Endodermal cell (in vitro differentiated cells): ENCODE results near the gene GRM8. TPM values are rescaled to one million over a fixed set of nuclear protein-coding genes. Genes with fewer than 3 reads are reported as not detected.

ENCODE experiments used
- DNase-seq: peaks from one replicate; pipeline ENCODE4 v3.0.0-alpha.2; 2017
- H3K27ac ChIP-seq: 2 replicates; pipeline ENCODE4 v1.5.1; 2013; ENCODE audit warnings: mild to moderate bottlenecking, low read depth, low read length, moderate library complexity
- H3K27me3 ChIP-seq: 2 replicates; pipeline ENCODE4 v1.6.1; 2013; ENCODE audit warnings: mild to moderate bottlenecking, low read length, moderate library complexity; ENCODE audit not compliant: insufficient read depth, control insufficient read depth, poor library complexity, severe bottlenecking
- H3K36me3 ChIP-seq: 2 replicates; pipeline ENCODE4 v1.7.0; 2013; ENCODE audit warnings: mild to moderate bottlenecking, low read length, moderate library complexity; ENCODE audit not compliant: control insufficient read depth, insufficient read depth
- H3K4me1 ChIP-seq: one replicate; pipeline ENCODE4 v1.7.0; 2013; ENCODE audit warnings: low read length; ENCODE audit not compliant: control insufficient read depth, insufficient read depth
- H3K4me3 ChIP-seq: 2 replicates; pipeline ENCODE4 v1.5.1; 2013; ENCODE audit warnings: mild to moderate bottlenecking, low read length, moderate library complexity
- H3K9ac ChIP-seq: 2 replicates; pipeline ENCODE4 v1.6.1; 2013; ENCODE audit warnings: mild to moderate bottlenecking, low read length, moderate library complexity; ENCODE audit not compliant: poor library complexity, severe bottlenecking; ENCODE audit errors: extremely low read depth
- H3K9me3 ChIP-seq: 2 replicates; pipeline ENCODE4 v1.6.1; 2013; ENCODE audit warnings: mild to moderate bottlenecking, low read length, moderate library complexity; ENCODE audit not compliant: control insufficient read depth
- H3K27ac Mint-ChIP-seq: 2 replicates; pipeline ENCODE4 v1.8.0; 2020; ENCODE audit warnings: mixed read lengths
- H3K27me3 Mint-ChIP-seq: 2 replicates; pipeline ENCODE4 v1.8.0; 2021; ENCODE audit warnings: mild to moderate bottlenecking, mixed read lengths; ENCODE audit not compliant: insufficient read depth
- H3K36me3 Mint-ChIP-seq: 2 replicates; pipeline ENCODE4 v1.8.0; 2020; ENCODE audit warnings: low read depth, mixed read lengths
- H3K4me1 Mint-ChIP-seq: 2 replicates; pipeline ENCODE4 v1.8.0; 2020; ENCODE audit warnings: mixed read lengths
- H3K4me3 Mint-ChIP-seq: 2 replicates; pipeline ENCODE4 v1.8.0; 2020; ENCODE audit warnings: mild to moderate bottlenecking, moderate library complexity, mixed read lengths
- H3K9me3 Mint-ChIP-seq: 2 replicates; pipeline ENCODE4 v1.8.0; 2020; ENCODE audit warnings: mild to moderate bottlenecking, mixed read lengths
- CTCF ChIP-seq: fragments of 200-600 bp; sonication (generic); conservative IDR thresholded peaks from 2 replicates; pipeline ENCODE4 v1.5.0; 2021; ENCODE audit warnings: antibody characterized with exemption, mild to moderate bottlenecking
- WGBS, 2 experiments: methylation state at CpG; one replicate each; pipeline versions ENCODE4 v1.1.5 to v1.1.7; 2013; ENCODE audit warnings: missing lambda C conversion rate in 2 of 2, mixed read lengths in 1 of 2; ENCODE audit not compliant: insufficient coverage in 1 of 2, insufficient read length in 1 of 2; 5-methylcytosine and 5-hydroxymethylcytosine counted together
- total RNA-seq, 2 donors: library from RNA; stranded (reverse); fragmentation: NEBNext Ultra II Directional in 1 of 2; extraction: Animal tissue kit (Norgen Biotek cat#: 25700) in 1 of 2; gene quantifications; 2 replicates in 1 of 2; 3 replicates in 1 of 2; pipeline ENCODE4 v1.2.1, GENCODE V29; 2021

The GRM8 gene
- total RNA-seq, 2 donors from 2014 or later, result 0.93 to 2.0 TPM

DNA sequence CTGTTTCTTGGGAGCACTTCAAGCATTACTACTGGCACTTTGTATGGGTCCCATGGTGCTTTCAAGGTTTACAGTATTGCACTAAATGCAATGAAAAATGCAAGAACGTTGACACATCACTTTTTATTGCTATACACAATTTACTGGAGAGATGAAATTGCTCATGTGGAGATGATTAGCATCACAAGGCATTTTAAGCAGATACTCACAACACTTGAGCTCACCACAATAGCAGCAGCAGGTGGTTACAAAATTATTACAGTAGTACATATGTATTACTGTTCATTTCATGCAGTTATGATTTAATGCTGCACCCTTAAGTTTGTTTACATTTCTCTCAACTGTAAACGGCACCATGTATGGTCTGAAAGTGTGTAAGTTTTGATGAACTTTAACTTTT, 537.7 kb downstream of the GRM8 start:
- H3K27ac Mint-ChIP-seq, result no peak overlapping the region
- WGBS, 2 experiments, result 86% methylated on average over 2 of the region's 2 CpGs; no CpG with 5 or more reads in 1 of the 2 experiments
- H3K9me3 Mint-ChIP-seq, result no peaks in the 10 kb centered on the region
- no peaks in the 10 kb centered on the region for H3K4me1 ChIP-seq
- H3K4me3 ChIP-seq, result no peak overlapping the region
- H3K27ac ChIP-seq, result no peak overlapping the region
- TF ChIP-seq CTCF, result no peak
- H3K36me3 Mint-ChIP-seq, result no peaks in the 10 kb centered on the region
- H3K27me3 ChIP-seq, result no peaks in the 10 kb centered on the region
- peaks cover 12% of the 10 kb centered on the region for H3K9me3 ChIP-seq
- no peaks in the 10 kb centered on the region for H3K27me3 Mint-ChIP-seq
- H3K36me3 ChIP-seq, result no peaks in the 10 kb centered on the region
- no peak overlapping the region for H3K9ac ChIP-seq
- H3K4me1 Mint-ChIP-seq, result no peaks in the 10 kb centered on the region
- DNase-seq, result no peak
- no peak overlapping the region for H3K4me3 Mint-ChIP-seq

DNA sequence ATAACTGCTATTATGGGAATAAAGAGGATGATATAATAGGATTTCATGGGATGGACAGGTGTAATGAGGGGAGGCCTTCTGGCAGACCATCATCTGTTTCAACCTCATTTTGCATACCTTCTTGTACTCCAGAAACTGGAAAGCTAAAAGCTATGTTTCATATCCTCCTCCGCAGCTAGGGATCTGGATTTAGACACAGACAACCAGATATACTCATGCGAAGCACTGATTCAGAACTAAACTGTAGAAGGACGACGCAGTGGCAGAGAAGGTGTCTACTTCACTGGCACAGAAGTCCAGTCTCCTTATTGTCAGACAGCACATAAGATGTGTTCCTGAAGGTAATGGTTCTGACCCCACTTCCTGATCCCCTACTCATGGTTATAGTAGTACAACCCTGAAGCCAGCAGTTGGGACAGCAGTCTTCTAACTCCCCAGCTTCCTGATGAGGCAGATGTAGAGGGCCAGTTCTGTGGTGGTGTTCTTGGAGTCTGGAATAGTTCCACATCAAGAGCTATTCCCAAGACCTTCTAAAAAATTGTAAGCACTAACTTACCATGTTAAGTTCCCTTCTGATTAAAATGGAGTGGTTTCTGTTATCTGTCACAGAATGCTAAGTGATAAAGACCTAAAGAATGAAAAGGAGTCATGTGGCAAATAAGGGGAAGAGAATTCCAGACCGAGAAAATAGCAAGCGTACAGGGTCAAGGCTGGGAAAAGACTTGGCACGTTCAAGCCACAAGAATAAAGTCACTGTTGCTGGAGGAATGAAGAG, 550.3 kb downstream of the GRM8 start:
- no peaks in the 10 kb centered on the region for H3K27me3 Mint-ChIP-seq
- DNase-seq, result no peak
- no peaks in the 10 kb centered on the region for H3K27me3 ChIP-seq
- no peak overlapping the region for H3K9ac ChIP-seq
- H3K9me3 ChIP-seq, result peaks cover 5% of the 10 kb centered on the region
- H3K36me3 ChIP-seq, result no peaks in the 10 kb centered on the region
- H3K27ac Mint-ChIP-seq, result peak overlapping the region; percentile 42
- no peaks in the 10 kb centered on the region for H3K36me3 Mint-ChIP-seq
- no peak overlapping the region for H3K4me3 Mint-ChIP-seq
- peaks cover 8% of the 10 kb centered on the region for H3K4me1 Mint-ChIP-seq
- no peak overlapping the region for H3K4me3 ChIP-seq
- no peak overlapping the region for H3K27ac ChIP-seq
- H3K9me3 Mint-ChIP-seq, result peaks cover 14% of the 10 kb centered on the region
- WGBS, 2 experiments, result 86 to 90% methylated on average over 7 of the region's 7 CpGs
- no peak for TF ChIP-seq CTCF
- peaks cover 10% of the 10 kb centered on the region for H3K4me1 ChIP-seq

- peaks cover 8% of the 10 kb centered on the region for H3K4me1 Mint-ChIP-seq
- 62 to 100% methylated on average over 1 to 5 of the region's 5 CpGs for WGBS, 2 experiments
- peak overlapping the region; percentile 48 for H3K27ac Mint-ChIP-seq
- H3K27me3 Mint-ChIP-seq, result no peaks in the 10 kb centered on the region
- H3K4me3 ChIP-seq, result no peak overlapping the region
- H3K27ac ChIP-seq, result peak overlapping the region; percentile 14
- H3K9me3 Mint-ChIP-seq, result peaks cover 14% of the 10 kb centered on the region
- TF ChIP-seq CTCF, result no peak
- no peaks in the 10 kb centered on the region for H3K27me3 ChIP-seq
- H3K4me1 ChIP-seq, result peaks cover 10% of the 10 kb centered on the region
- peaks cover 5% of the 10 kb centered on the region for H3K9me3 ChIP-seq
- no peaks in the 10 kb centered on the region for H3K36me3 Mint-ChIP-seq
- no peak overlapping the region for H3K4me3 Mint-ChIP-seq
- H3K36me3 ChIP-seq, result no peaks in the 10 kb centered on the region
- peak; percentile 84 for DNase-seq
- H3K9ac ChIP-seq, result no peak overlapping the region
Measured at GRCh38 chr7:126700807-126701604, 551.7 kb downstream of the GRM8 start.
